HEK293 (cell line): ENCODE results near the gene MRPL55.

Experiments used
- GFI1B ChIP-seq: fragments of 450-650 bp; formaldehyde crosslinking; IDR thresholded peaks from 2 replicates; pipeline ENCODE4 v1.5.1; 2016; ENCODE audit warnings: missing biosample characterization, missing genetic modification characterization
- ZFP37 ChIP-seq: fragments of 450-650 bp; formaldehyde crosslinking; IDR thresholded peaks from 2 replicates; pipeline ENCODE4 v1.5.1; 2016; ENCODE audit warnings: missing biosample characterization, missing genetic modification characterization
- ZNF174 ChIP-seq: fragments of 450-650 bp; formaldehyde crosslinking; IDR thresholded peaks from 2 replicates; pipeline ENCODE4 v1.5.0; 2017; ENCODE audit warnings: missing biosample characterization, mild to moderate bottlenecking, missing genetic modification characterization
- ZNF2 ChIP-seq: fragments of 450-650 bp; formaldehyde crosslinking; IDR thresholded peaks from 2 replicates; pipeline ENCODE4 v1.5.1; 2016; ENCODE audit warnings: missing biosample characterization, missing genetic modification characterization
- ZNF391 ChIP-seq: fragments of 450-650 bp; formaldehyde crosslinking; IDR thresholded peaks from 2 replicates; pipeline ENCODE4 v1.5.1; 2016; ENCODE audit warnings: low read depth, missing biosample characterization, missing genetic modification characterization, borderline replicate concordance
- ZNF561 ChIP-seq: fragments of 450-650 bp; IDR thresholded peaks from 2 replicates; pipeline ENCODE4 v1.5.1; 2018; ENCODE audit warnings: missing biosample characterization, missing genetic modification characterization, borderline replicate concordance
- ZNF600 ChIP-seq: fragments of 450-650 bp; formaldehyde crosslinking; IDR thresholded peaks from 2 replicates; pipeline ENCODE4 v1.5.1; 2016; ENCODE audit warnings: missing biosample characterization, missing genetic modification characterization
- TF ChIP-seq, protein P1 (sequence below): fragments of 450-650 bp; formaldehyde crosslinking; IDR thresholded peaks from 2 replicates; pipeline ENCODE4 v1.5.1; 2016; ENCODE audit warnings: missing biosample characterization, missing genetic modification characterization
- TF ChIP-seq, protein P2 (sequence below): fragments of 450-650 bp; formaldehyde crosslinking; IDR thresholded peaks from 2 replicates; pipeline ENCODE4 v1.5.1; 2016; ENCODE audit warnings: missing biosample characterization, missing genetic modification characterization
- TF ChIP-seq, protein P3 (sequence below): fragments of 450-650 bp; formaldehyde crosslinking; IDR thresholded peaks from 2 replicates; pipeline ENCODE4 v1.5.1; 2016; ENCODE audit warnings: missing biosample characterization, missing genetic modification characterization
- TF ChIP-seq, protein P4 (sequence below): fragments of 450-650 bp; formaldehyde crosslinking; conservative IDR thresholded peaks from 2 replicates; pipeline ENCODE4 v1.5.1; 2016; ENCODE audit warnings: low read depth, missing biosample characterization, missing genetic modification characterization

DNA sequence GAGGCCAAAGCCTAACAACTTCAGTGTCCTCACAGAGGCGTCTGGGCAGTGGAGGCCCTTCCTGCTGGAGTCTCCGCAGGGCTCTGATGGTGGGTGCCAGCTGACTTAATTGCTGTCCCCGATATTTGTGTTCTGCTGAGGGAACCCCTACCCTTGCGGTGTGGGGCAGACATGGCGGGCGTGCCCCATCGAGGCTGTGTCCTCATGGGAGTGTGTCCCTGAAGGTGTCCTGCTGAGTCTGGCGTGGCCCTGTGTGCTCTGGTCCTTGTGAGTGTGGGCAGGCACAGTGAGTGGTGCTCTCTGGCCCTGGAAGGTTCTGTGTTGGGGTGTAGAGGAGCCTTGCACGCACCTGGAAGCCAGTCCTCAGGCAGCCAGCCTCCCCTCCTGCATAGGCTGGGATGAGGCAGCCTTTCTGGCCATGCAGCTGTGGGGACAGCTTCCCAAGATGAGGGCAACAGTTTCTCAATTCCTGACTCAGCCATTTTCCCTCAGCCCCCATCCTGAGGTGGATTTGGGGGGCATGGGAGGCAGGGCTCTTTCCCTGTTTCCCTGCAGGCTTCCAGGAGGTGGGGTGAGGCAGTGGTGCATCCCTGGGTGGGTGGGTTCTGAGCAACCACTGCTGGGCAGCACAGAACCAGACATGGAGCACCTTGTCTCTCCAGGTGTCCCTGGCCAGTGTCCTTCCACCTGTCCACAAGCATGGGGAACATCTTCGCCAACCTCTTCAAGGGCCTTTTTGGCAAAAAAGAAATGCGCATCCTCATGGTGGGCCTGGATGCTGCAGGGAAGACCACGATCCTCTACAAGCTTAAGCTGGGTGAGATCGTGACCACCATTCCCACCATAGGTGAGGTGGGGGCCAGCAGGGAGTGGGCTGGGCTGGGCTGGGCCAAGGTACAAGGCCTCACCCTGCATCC lies 12.4 kb downstream of the MRPL55 start:
- TF ChIP-seq, protein P1, sequence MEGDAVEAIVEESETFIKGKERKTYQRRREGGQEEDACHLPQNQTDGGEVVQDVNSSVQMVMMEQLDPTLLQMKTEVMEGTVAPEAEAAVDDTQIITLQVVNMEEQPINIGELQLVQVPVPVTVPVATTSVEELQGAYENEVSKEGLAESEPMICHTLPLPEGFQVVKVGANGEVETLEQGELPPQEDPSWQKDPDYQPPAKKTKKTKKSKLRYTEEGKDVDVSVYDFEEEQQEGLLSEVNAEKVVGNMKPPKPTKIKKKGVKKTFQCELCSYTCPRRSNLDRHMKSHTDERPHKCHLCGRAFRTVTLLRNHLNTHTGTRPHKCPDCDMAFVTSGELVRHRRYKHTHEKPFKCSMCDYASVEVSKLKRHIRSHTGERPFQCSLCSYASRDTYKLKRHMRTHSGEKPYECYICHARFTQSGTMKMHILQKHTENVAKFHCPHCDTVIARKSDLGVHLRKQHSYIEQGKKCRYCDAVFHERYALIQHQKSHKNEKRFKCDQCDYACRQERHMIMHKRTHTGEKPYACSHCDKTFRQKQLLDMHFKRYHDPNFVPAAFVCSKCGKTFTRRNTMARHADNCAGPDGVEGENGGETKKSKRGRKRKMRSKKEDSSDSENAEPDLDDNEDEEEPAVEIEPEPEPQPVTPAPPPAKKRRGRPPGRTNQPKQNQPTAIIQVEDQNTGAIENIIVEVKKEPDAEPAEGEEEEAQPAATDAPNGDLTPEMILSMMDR (tag by site-specific recombination), result no peak
- TF ChIP-seq ZNF2 (tag by site-specific recombination) (no peak), ZNF561 (tag by site-specific recombination) (no peak), GFI1B (tag by site-specific recombination) (no peak), ZFP37 (no peak), ZNF600 (tag by site-specific recombination) (no peak), ZNF391 (tag by site-specific recombination) (no peak), ZNF174 (tag by site-specific recombination) (no peak)
- TF ChIP-seq, protein P2, sequence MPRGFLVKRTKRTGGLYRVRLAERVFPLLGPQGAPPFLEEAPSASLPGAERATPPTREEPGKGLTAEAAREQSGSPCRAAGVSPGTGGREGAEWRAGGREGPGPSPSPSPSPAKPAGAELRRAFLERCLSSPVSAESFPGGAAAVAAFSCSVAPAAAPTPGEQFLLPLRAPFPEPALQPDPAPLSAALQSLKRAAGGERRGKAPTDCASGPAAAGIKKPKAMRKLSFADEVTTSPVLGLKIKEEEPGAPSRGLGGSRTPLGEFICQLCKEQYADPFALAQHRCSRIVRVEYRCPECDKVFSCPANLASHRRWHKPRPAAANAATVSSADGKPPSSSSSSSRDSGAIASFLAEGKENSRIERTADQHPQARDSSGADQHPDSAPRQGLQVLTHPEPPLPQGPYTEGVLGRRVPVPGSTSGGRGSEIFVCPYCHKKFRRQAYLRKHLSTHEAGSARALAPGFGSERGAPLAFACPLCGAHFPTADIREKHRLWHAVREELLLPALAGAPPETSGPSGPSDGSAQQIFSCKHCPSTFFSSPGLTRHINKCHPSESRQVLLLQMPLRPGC (tag by site-specific recombination), result no peak
- TF ChIP-seq, protein P3, sequence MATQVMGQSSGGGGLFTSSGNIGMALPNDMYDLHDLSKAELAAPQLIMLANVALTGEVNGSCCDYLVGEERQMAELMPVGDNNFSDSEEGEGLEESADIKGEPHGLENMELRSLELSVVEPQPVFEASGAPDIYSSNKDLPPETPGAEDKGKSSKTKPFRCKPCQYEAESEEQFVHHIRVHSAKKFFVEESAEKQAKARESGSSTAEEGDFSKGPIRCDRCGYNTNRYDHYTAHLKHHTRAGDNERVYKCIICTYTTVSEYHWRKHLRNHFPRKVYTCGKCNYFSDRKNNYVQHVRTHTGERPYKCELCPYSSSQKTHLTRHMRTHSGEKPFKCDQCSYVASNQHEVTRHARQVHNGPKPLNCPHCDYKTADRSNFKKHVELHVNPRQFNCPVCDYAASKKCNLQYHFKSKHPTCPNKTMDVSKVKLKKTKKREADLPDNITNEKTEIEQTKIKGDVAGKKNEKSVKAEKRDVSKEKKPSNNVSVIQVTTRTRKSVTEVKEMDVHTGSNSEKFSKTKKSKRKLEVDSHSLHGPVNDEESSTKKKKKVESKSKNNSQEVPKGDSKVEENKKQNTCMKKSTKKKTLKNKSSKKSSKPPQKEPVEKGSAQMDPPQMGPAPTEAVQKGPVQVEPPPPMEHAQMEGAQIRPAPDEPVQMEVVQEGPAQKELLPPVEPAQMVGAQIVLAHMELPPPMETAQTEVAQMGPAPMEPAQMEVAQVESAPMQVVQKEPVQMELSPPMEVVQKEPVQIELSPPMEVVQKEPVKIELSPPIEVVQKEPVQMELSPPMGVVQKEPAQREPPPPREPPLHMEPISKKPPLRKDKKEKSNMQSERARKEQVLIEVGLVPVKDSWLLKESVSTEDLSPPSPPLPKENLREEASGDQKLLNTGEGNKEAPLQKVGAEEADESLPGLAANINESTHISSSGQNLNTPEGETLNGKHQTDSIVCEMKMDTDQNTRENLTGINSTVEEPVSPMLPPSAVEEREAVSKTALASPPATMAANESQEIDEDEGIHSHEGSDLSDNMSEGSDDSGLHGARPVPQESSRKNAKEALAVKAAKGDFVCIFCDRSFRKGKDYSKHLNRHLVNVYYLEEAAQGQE (tag by site-specific recombination), result no peak
- TF ChIP-seq, protein P4, sequence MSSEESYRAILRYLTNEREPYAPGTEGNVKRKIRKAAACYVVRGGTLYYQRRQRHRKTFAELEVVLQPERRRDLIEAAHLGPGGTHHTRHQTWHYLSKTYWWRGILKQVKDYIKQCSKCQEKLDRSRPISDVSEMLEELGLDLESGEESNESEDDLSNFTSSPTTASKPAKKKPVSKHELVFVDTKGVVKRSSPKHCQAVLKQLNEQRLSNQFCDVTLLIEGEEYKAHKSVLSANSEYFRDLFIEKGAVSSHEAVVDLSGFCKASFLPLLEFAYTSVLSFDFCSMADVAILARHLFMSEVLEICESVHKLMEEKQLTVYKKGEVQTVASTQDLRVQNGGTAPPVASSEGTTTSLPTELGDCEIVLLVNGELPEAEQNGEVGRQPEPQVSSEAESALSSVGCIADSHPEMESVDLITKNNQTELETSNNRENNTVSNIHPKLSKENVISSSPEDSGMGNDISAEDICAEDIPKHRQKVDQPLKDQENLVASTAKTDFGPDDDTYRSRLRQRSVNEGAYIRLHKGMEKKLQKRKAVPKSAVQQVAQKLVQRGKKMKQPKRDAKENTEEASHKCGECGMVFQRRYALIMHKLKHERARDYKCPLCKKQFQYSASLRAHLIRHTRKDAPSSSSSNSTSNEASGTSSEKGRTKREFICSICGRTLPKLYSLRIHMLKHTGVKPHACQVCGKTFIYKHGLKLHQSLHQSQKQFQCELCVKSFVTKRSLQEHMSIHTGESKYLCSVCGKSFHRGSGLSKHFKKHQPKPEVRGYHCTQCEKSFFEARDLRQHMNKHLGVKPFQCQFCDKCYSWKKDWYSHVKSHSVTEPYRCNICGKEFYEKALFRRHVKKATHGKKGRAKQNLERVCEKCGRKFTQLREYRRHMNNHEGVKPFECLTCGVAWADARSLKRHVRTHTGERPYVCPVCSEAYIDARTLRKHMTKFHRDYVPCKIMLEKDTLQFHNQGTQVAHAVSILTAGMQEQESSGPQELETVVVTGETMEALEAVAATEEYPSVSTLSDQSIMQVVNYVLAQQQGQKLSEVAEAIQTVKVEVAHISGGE, result no peak
